WTC11 (cell line): Measurements from ENCODE around the gene CD164L2. TPM values are rescaled to one million over a fixed set of nuclear protein-coding genes. Genes with fewer than 3 reads are reported as not detected.
A peak's percentile ranks its signal among the peaks of the same experiment; 100 is the strongest.
"Not testable (repeated sequence)": the region's sequence is repeated elsewhere in the genome, so short reads cannot be mapped to it uniquely, and the experiment has no call there.

ENCODE experiments used
- ATAC-seq: fragments of 200-7000 bp; cut with Tn5 transposase; 2 replicates; pipeline ENCODE4 v1.10.0; 2021; ENCODE audit warnings: mild to moderate bottlenecking, moderate library complexity
- CTCF ChIA-PET: fragments of 300-600 bp; sonication (Branson Sonifier 250); formaldehyde crosslinking; loops from one replicate; lab custom pipeline; 2021; ENCODE audit warnings: antibody characterized with exemption; lab: Charles Lee
- POLR2A ChIA-PET: fragments of 350-600 bp; sonication (Branson Sonifier 250); formaldehyde crosslinking; loops from one replicate; lab custom pipeline; 2021; ENCODE audit warnings: antibody characterized with exemption; lab: Charles Lee
- DNase-seq: peaks from one replicate; pipeline ENCODE4 v3.0.0; 2021; ENCODE audit warnings: low spot score
- H3K27ac Mint-ChIP-seq: 2 replicates; pipeline ENCODE4 v1.8.0; 2021; ENCODE audit warnings: mixed read lengths
- H3K27me3 Mint-ChIP-seq: 2 replicates; pipeline ENCODE4 v1.8.0; 2021; ENCODE audit warnings: low read depth, mild to moderate bottlenecking, moderate library complexity, mixed read lengths
- H3K36me3 Mint-ChIP-seq: 2 replicates; pipeline ENCODE4 v1.8.0; 2021; ENCODE audit warnings: mixed read lengths
- H3K4me1 Mint-ChIP-seq: 2 replicates; pipeline ENCODE4 v1.8.0; 2022; ENCODE audit warnings: mixed read lengths
- H3K4me3 Mint-ChIP-seq: 2 replicates; pipeline ENCODE4 v1.8.0; 2021; ENCODE audit warnings: mild to moderate bottlenecking, moderate library complexity, mixed read lengths
- H3K9me3 Mint-ChIP-seq: 2 replicates; pipeline ENCODE4 v1.8.0; 2021; ENCODE audit warnings: mixed read lengths
- CREM ChIP-seq: sonication (generic); formaldehyde crosslinking; IDR thresholded peaks from 2 replicates; pipeline ENCODE4 v1.8.1; 2022; ENCODE audit warnings: mild to moderate bottlenecking, missing genetic modification reagents, moderate library complexity
- ESRRA ChIP-seq: sonication (generic); formaldehyde crosslinking; IDR thresholded peaks from 2 replicates; pipeline ENCODE4 v1.8.1; 2022; ENCODE audit warnings: mild to moderate bottlenecking, missing genetic modification reagents, borderline replicate concordance
- ETV6 ChIP-seq: sonication (generic); formaldehyde crosslinking; IDR thresholded peaks from 2 replicates; pipeline ENCODE4 v1.8.1; 2022; ENCODE audit warnings: mild to moderate bottlenecking, missing genetic modification reagents
- PREB ChIP-seq: sonication (generic); formaldehyde crosslinking; IDR thresholded peaks from 2 replicates; pipeline ENCODE4 v1.8.1; 2022; ENCODE audit warnings: mild to moderate bottlenecking, missing genetic modification reagents, moderate library complexity, borderline replicate concordance
- TCF7 ChIP-seq: sonication (generic); formaldehyde crosslinking; IDR thresholded peaks from 2 replicates; pipeline ENCODE4 v1.8.0; 2022; ENCODE audit warnings: mild to moderate bottlenecking, low read depth, missing genetic modification reagents, moderate library complexity
- TEAD4 ChIP-seq: sonication (generic); formaldehyde crosslinking; IDR thresholded peaks from 2 replicates; pipeline ENCODE4 v1.8.0; 2022; ENCODE audit warnings: mild to moderate bottlenecking, missing genetic modification reagents
- ZNF232 ChIP-seq: sonication (generic); formaldehyde crosslinking; IDR thresholded peaks from 2 replicates; pipeline ENCODE4 v1.8.0; 2022; ENCODE audit warnings: mild to moderate bottlenecking, missing genetic modification reagents
- ZNF263 ChIP-seq: sonication (generic); formaldehyde crosslinking; IDR thresholded peaks from 2 replicates; pipeline ENCODE4 v1.8.1; 2022; ENCODE audit warnings: low read depth, mild to moderate bottlenecking, moderate library complexity, missing genetic modification reagents
- ZNF423 ChIP-seq: fragments of 250-450 bp; sonication (Bioruptor Pico); IDR thresholded peaks from 2 replicates; pipeline ENCODE4 v2.1.2; 2022; ENCODE audit warnings: mild to moderate bottlenecking, moderate library complexity
- total RNA-seq: library from RNA; stranded (reverse); gene quantifications from 3 replicates; pipeline ENCODE4 v1.2.3, GENCODE V29; 2021
- TF ChIP-seq, protein P1 (sequence below): sonication (generic); formaldehyde crosslinking; IDR thresholded peaks from 2 replicates; pipeline ENCODE4 v1.8.1; 2023; ENCODE audit warnings: mild to moderate bottlenecking, moderate library complexity, missing genetic modification reagents
- TF ChIP-seq, protein P2 (sequence below): sonication (generic); formaldehyde crosslinking; IDR thresholded peaks from 2 replicates; pipeline ENCODE4 v1.8.1; 2023; ENCODE audit warnings: mild to moderate bottlenecking, missing genetic modification reagents, moderate library complexity
- TF ChIP-seq, protein P3 (sequence below): sonication (generic); formaldehyde crosslinking; IDR thresholded peaks from 2 replicates; pipeline ENCODE4 v1.8.0; 2023; ENCODE audit warnings: mild to moderate bottlenecking, missing genetic modification reagents
- TF ChIP-seq, protein P4 (sequence below): fragments of 200-600 bp; IDR thresholded peaks from 2 replicates; pipeline ENCODE4 v1.8.0; 2022; ENCODE audit warnings: antibody characterized with exemption

Gene CD164L2
- total RNA-seq, 1 experiment from 2014 or later, result 5.5 TPM

GRCh38 chr1:27391511-27392095 is 8.5 kb upstream of the CD164L2 start:
- Mint-ChIP-seq H3K4me1 (peaks cover 18% of the 10 kb centered on the region), H3K36me3 (no peaks in the 10 kb centered on the region), H3K9me3 (no peaks in the 10 kb centered on the region), H3K4me3 (peak overlapping the region; percentile 73), H3K27ac (peak overlapping the region; percentile 95), H3K27me3 (peaks cover 10% of the 10 kb centered on the region)
- ChIA-PET POLR2A (interaction anchor here (0.9 to 2.1 kb wide), 3 partner anchors 9 to 41 kb away, joined by 3 to 7 read pairs (median 4); partner anchors contain the start of genes CD164L2 and MAP3K6), CTCF (interaction anchor here (0.7 to 13.1 kb wide), 40 partner anchors 9 to 347 kb away, joined by 3 to 260 read pairs (median 6); partner anchors contain the start of genes CD164L2, FAM76A, MAP3K6 and SYTL1)
- no peak for TF ChIP-seq ESRRA
- no peak for TF ChIP-seq TEAD4
- TF ChIP-seq, protein P1, sequence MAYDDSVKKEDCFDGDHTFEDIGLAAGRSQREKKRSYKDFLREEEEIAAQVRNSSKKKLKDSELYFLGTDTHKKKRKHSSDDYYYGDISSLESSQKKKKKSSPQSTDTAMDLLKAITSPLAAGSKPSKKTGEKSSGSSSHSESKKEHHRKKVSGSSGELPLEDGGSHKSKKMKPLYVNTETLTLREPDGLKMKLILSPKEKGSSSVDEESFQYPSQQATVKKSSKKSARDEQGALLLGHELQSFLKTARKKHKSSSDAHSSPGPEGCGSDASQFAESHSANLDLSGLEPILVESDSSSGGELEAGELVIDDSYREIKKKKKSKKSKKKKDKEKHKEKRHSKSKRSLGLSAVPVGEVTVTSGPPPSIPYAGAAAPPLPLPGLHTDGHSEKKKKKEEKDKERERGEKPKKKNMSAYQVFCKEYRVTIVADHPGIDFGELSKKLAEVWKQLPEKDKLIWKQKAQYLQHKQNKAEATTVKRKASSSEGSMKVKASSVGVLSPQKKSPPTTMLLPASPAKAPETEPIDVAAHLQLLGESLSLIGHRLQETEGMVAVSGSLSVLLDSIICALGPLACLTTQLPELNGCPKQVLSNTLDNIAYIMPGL (CRISPR knock-in tag), result no peak
- TF ChIP-seq, protein P2, sequence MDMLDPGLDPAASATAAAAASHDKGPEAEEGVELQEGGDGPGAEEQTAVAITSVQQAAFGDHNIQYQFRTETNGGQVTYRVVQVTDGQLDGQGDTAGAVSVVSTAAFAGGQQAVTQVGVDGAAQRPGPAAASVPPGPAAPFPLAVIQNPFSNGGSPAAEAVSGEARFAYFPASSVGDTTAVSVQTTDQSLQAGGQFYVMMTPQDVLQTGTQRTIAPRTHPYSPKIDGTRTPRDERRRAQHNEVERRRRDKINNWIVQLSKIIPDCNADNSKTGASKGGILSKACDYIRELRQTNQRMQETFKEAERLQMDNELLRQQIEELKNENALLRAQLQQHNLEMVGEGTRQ (CRISPR knock-in tag), result peak; percentile 22; the same call in 1 of the 2 replicates
- TF ChIP-seq, protein P3, sequence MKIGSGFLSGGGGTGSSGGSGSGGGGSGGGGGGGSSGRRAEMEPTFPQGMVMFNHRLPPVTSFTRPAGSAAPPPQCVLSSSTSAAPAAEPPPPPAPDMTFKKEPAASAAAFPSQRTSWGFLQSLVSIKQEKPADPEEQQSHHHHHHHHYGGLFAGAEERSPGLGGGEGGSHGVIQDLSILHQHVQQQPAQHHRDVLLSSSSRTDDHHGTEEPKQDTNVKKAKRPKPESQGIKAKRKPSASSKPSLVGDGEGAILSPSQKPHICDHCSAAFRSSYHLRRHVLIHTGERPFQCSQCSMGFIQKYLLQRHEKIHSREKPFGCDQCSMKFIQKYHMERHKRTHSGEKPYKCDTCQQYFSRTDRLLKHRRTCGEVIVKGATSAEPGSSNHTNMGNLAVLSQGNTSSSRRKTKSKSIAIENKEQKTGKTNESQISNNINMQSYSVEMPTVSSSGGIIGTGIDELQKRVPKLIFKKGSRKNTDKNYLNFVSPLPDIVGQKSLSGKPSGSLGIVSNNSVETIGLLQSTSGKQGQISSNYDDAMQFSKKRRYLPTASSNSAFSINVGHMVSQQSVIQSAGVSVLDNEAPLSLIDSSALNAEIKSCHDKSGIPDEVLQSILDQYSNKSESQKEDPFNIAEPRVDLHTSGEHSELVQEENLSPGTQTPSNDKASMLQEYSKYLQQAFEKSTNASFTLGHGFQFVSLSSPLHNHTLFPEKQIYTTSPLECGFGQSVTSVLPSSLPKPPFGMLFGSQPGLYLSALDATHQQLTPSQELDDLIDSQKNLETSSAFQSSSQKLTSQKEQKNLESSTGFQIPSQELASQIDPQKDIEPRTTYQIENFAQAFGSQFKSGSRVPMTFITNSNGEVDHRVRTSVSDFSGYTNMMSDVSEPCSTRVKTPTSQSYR (CRISPR knock-in tag), result no peak
- TF ChIP-seq ETV6 (CRISPR knock-in tag), result 0 out of 2 replicates have a peak, but pooled peaks have one; percentile 28
- TF ChIP-seq ZNF423 (CRISPR knock-in tag), result no peak
- TF ChIP-seq PREB, result no peak
- TF ChIP-seq TCF7 (CRISPR knock-in tag), result no peak
- DNase-seq (peak; percentile 69), ATAC-seq (peak; percentile 15)

- Mint-ChIP-seq H3K4me3 (no peak overlapping the region), H3K27ac (no peak overlapping the region), H3K4me1 (peaks cover 18% of the 10 kb centered on the region), H3K9me3 (no peaks in the 10 kb centered on the region), H3K27me3 (peaks cover 13% of the 10 kb centered on the region; the same call in 1 of the 2 replicates), H3K36me3 (no peaks in the 10 kb centered on the region)
- ChIA-PET CTCF (interaction anchor here (0.6 to 13.1 kb wide), 14 partner anchors 9 to 286 kb away, joined by 3 to 260 read pairs (median 5); partner anchors contain the start of gene MAP3K6), POLR2A (no interaction called here)
- DNase-seq (peak; percentile 91), ATAC-seq (peak; percentile 25)
- TF ChIP-seq, protein P4, sequence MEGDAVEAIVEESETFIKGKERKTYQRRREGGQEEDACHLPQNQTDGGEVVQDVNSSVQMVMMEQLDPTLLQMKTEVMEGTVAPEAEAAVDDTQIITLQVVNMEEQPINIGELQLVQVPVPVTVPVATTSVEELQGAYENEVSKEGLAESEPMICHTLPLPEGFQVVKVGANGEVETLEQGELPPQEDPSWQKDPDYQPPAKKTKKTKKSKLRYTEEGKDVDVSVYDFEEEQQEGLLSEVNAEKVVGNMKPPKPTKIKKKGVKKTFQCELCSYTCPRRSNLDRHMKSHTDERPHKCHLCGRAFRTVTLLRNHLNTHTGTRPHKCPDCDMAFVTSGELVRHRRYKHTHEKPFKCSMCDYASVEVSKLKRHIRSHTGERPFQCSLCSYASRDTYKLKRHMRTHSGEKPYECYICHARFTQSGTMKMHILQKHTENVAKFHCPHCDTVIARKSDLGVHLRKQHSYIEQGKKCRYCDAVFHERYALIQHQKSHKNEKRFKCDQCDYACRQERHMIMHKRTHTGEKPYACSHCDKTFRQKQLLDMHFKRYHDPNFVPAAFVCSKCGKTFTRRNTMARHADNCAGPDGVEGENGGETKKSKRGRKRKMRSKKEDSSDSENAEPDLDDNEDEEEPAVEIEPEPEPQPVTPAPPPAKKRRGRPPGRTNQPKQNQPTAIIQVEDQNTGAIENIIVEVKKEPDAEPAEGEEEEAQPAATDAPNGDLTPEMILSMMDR, result peak; percentile 96
- TF ChIP-seq ZNF232 (CRISPR knock-in tag) (no peak), ZNF263 (CRISPR knock-in tag) (no peak), CREM (CRISPR knock-in tag) (no peak)
Observed at GRCh38 chr1:27388337-27389005, 5.3 kb upstream of the CD164L2 start.

GRCh38 chr1:27384797-27385196 is 1.7 kb upstream of the CD164L2 start:
- ATAC-seq, H3K9me3 Mint-ChIP-seq, DNase-seq, H3K4me3 Mint-ChIP-seq, H3K27ac Mint-ChIP-seq, H3K36me3 Mint-ChIP-seq, H3K4me1 Mint-ChIP-seq: not testable (repeated sequence)
- ChIA-PET CTCF (interaction anchor here (0.9 to 13.1 kb wide), 8 partner anchors 9 to 86 kb away, joined by 5 to 260 read pairs (median 24); partner anchors contain the start of gene MAP3K6), POLR2A (interaction anchor here (2.7 kb wide), 1 partner anchor 19 kb away, joined by 13 read pairs; the partner anchor contains the start of gene MAP3K6)
- H3K27me3 Mint-ChIP-seq, result peaks cover 34% of the 10 kb centered on the region
